ENCODE data around the gene GOSR2. TPM values are rescaled to one million over a fixed set of nuclear protein-coding genes. Genes with fewer than 3 reads are reported as not detected.

GOSR2 gene
- polyA plus RNA-seq, 1 of the 3 experiments (the other 2 are of a cell fraction): 74.2 TPM

DNA sequence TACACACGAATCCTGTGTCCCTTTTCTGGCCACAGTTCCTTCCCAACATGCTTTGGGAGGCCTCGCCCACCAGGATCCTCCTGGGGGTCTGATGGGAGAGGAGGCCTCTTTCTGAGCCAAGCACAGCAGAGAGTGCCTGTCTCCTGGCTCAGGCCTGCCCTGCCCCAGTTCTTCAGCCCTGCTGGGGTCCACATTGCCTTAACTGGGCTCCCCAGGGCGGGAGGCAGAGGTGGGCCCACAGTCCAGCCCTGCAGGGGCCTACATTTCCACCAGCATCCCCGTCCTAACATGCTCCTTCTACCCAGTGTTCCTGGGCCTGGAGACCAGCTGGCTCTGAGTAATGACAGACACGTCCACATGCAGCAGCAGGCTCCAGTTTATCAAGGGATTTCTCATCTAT lies 41.9 kb upstream of the GOSR2 start:
- H2AFZ ChIP-seq (ENCODE audit: low read depth): no peak overlapping the region
- H3K27me3 ChIP-seq (ENCODE audit: insufficient read depth): peaks cover 18% of the 10 kb centered on the region; the same call in 1 of the 2 replicates
- no peaks in the 10 kb centered on the region for H3F3A ChIP-seq (replicated peaks; ENCODE audit: insufficient read depth)
- H3K9ac ChIP-seq: no peak overlapping the region
- ChIA-PET POLR2A (no interaction called here), CTCF (no interaction called here)
- TF ChIP-seq NFIC (IDR thresholded peaks at IDR 0.05; ENCODE audit: borderline replicate concordance) (no peak), SIN3A (IDR thresholded peaks at IDR 0.05; ENCODE audit: borderline replicate concordance, low read depth, low read length) (no peak), ELF1 (IDR thresholded peaks at IDR 0.05) (no peak), MXI1 (IDR thresholded peaks at IDR 0.05; ENCODE audit: low read depth, low read length) (no peak), FOXM1 (IDR thresholded peaks at IDR 0.05; ENCODE audit: low read depth) (no peak), SMC3 (IDR thresholded peaks at IDR 0.05; ENCODE audit: low read depth, low read length) (no peak)
- TF ChIP-seq, protein P1, sequence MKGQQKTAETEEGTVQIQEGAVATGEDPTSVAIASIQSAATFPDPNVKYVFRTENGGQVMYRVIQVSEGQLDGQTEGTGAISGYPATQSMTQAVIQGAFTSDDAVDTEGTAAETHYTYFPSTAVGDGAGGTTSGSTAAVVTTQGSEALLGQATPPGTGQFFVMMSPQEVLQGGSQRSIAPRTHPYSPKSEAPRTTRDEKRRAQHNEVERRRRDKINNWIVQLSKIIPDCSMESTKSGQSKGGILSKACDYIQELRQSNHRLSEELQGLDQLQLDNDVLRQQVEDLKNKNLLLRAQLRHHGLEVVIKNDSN (IDR thresholded peaks at IDR 0.05; ENCODE audit: borderline replicate concordance, low read depth): no peak
- TF ChIP-seq, protein P2, sequence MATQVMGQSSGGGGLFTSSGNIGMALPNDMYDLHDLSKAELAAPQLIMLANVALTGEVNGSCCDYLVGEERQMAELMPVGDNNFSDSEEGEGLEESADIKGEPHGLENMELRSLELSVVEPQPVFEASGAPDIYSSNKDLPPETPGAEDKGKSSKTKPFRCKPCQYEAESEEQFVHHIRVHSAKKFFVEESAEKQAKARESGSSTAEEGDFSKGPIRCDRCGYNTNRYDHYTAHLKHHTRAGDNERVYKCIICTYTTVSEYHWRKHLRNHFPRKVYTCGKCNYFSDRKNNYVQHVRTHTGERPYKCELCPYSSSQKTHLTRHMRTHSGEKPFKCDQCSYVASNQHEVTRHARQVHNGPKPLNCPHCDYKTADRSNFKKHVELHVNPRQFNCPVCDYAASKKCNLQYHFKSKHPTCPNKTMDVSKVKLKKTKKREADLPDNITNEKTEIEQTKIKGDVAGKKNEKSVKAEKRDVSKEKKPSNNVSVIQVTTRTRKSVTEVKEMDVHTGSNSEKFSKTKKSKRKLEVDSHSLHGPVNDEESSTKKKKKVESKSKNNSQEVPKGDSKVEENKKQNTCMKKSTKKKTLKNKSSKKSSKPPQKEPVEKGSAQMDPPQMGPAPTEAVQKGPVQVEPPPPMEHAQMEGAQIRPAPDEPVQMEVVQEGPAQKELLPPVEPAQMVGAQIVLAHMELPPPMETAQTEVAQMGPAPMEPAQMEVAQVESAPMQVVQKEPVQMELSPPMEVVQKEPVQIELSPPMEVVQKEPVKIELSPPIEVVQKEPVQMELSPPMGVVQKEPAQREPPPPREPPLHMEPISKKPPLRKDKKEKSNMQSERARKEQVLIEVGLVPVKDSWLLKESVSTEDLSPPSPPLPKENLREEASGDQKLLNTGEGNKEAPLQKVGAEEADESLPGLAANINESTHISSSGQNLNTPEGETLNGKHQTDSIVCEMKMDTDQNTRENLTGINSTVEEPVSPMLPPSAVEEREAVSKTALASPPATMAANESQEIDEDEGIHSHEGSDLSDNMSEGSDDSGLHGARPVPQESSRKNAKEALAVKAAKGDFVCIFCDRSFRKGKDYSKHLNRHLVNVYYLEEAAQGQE (IDR thresholded peaks at IDR 0.05; ENCODE audit: low read depth, low read length): no peak
- H4K20me1 ChIP-seq (ENCODE audit: insufficient read depth): no peaks in the 10 kb centered on the region
- H3K9me2 ChIP-seq: no peaks in the 10 kb centered on the region
- H3K4me2 ChIP-seq: no peak overlapping the region
- no peaks in the 10 kb centered on the region for H3K4me1 ChIP-seq (ENCODE audit: control insufficient read depth in 1 of 2, insufficient read depth in 2 of 2, low read depth in 1 of 2, low read length in 1 of 2)
- DNase-seq: no peak
- no peaks in the 10 kb centered on the region for H3K9me3 ChIP-seq
- H3K79me2 ChIP-seq (ENCODE audit: insufficient read depth): no peaks in the 10 kb centered on the region
- WGBS (ENCODE audit: low lambda C conversion rate): 23% methylated on average over 5 of the region's 5 CpGs
- no peak overlapping the region for H3K4me3 ChIP-seq (ENCODE audit: low read depth in 2 of 2, low read length in 1 of 2)
- H3K27ac ChIP-seq (ENCODE audit: low read depth in 2 of 2, low read length in 1 of 2): no peak overlapping the region
- H3K36me3 ChIP-seq (replicated peaks in 1 of 2; ENCODE audit: control insufficient read depth in 1 of 2, insufficient read depth in 2 of 2, low read length in 1 of 2): no peaks in the 10 kb centered on the region

DNA sequence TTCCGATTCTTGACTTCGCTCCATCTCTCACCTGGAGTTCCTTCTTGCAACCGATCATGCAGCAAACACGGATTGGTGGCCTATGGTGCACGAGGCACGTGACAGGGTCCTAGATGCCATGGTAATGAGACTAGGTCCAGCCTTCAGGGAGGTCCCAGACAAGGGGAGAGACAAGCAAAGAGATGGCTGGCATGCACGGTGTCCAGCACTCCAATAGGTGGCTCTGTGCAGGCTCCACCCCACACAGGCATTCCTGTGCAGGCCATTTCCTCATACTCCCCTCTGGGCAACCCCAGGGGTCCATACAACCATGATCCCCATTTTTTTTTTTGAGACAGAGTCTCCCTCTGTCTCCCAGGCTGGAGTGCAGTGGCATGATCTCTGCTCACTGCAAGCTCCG lies 40.3 kb upstream of the GOSR2 start:
- Histone ChIP-seq H3K4me3 (ENCODE audit: low read depth in 2 of 2, low read length in 1 of 2) (no peak overlapping the region), H3K36me3 (replicated peaks in 1 of 2; ENCODE audit: control insufficient read depth in 1 of 2, insufficient read depth in 2 of 2, low read length in 1 of 2) (no peaks in the 10 kb centered on the region), H3K27me3 (ENCODE audit: insufficient read depth) (peaks cover 35% of the 10 kb centered on the region; the same call in 1 of the 2 replicates), H3K9ac (no peak overlapping the region), H3K27ac (ENCODE audit: low read depth in 2 of 2, low read length in 1 of 2) (no peak overlapping the region), H3F3A (replicated peaks; ENCODE audit: insufficient read depth) (no peaks in the 10 kb centered on the region), H3K9me2 (no peaks in the 10 kb centered on the region), H3K79me2 (ENCODE audit: insufficient read depth) (no peaks in the 10 kb centered on the region), H3K4me2 (no peak overlapping the region), H2AFZ (ENCODE audit: low read depth) (no peak overlapping the region), H3K9me3 (no peaks in the 10 kb centered on the region), H3K4me1 (ENCODE audit: control insufficient read depth in 1 of 2, insufficient read depth in 2 of 2, low read depth in 1 of 2, low read length in 1 of 2) (no peaks in the 10 kb centered on the region), H4K20me1 (ENCODE audit: insufficient read depth) (no peaks in the 10 kb centered on the region)
- CTCF ChIA-PET: interaction anchor here (2.4 kb wide), 1 partner anchor 41 kb away, joined by 10 read pairs; no protein-coding TSS in a partner anchor
- POLR2A ChIA-PET: no interaction called here
- DNase-seq: no peak
- TF ChIP-seq, protein P3, sequence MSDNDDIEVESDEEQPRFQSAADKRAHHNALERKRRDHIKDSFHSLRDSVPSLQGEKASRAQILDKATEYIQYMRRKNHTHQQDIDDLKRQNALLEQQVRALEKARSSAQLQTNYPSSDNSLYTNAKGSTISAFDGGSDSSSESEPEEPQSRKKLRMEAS (IDR thresholded peaks at IDR 0.05; ENCODE audit: low read depth): no peak
- no peak for TF ChIP-seq GABPA (IDR thresholded peaks at IDR 0.05; ENCODE audit: low read depth)
- TF ChIP-seq, protein P1 (IDR thresholded peaks at IDR 0.05; ENCODE audit: borderline replicate concordance, low read depth): no peak
- WGBS (ENCODE audit: low lambda C conversion rate): 76% methylated on average over 7 of the region's 8 CpGs
